CD14-positive monocyte (primary cell): ENCODE measurements around the gene BCOR. TPM values are rescaled to one million over a fixed set of nuclear protein-coding genes. Genes with fewer than 3 reads are reported as not detected.

Source experiments
- DNase-seq, 3 donors: peaks; one replicate each; pipeline ENCODE4 v3.0.0-alpha.2; 2011 to 2022
- H2AFZ ChIP-seq: 2 replicates; pipeline ENCODE4 v1.6.0; 2012; ENCODE audit warnings: mild to moderate bottlenecking, low read depth, low read length, inconsistent platforms; ENCODE audit not compliant: insufficient read depth, poor library complexity, severe bottlenecking
- H3K27ac ChIP-seq, 2 donors: 1 replicate in 1 of 2; 2 replicates in 1 of 2; pipeline ENCODE4 v1.5.1; 2012 to 2013; ENCODE audit warnings: low read length in 2 of 2, control low read depth in 1 of 2, inconsistent platforms in 1 of 2, low read depth in 1 of 2, mild to moderate bottlenecking in 1 of 2
- H3K27me3 ChIP-seq, 2 donors: one replicate each; pipeline versions ENCODE4 v1.6.0 to v1.6.1; 2011 to 2013; ENCODE audit warnings: low read length in 2 of 2; ENCODE audit not compliant: control insufficient read depth in 2 of 2, insufficient read depth in 2 of 2
- H3K36me3 ChIP-seq, 2 donors: replicated peaks in 1 of 2; 1 replicate in 1 of 2; 2 replicates in 1 of 2; pipeline versions ENCODE4 v1.5.1 to v1.6.1; 2012 to 2013; ENCODE audit warnings: low read length in 2 of 2, control low read depth in 1 of 2, inconsistent platforms in 1 of 2, mild to moderate bottlenecking in 1 of 2; ENCODE audit not compliant: insufficient read depth in 2 of 2, control insufficient read depth in 1 of 2
- H3K4me1 ChIP-seq, 2 donors: 1 replicate in 1 of 2; 2 replicates in 1 of 2; pipeline versions ENCODE4 v1.5.1 to v1.6.1; 2012 to 2013; ENCODE audit warnings: low read length in 2 of 2, control low read depth in 1 of 2, inconsistent platforms in 1 of 2, mild to moderate bottlenecking in 1 of 2, moderate library complexity in 1 of 2; ENCODE audit not compliant: insufficient read depth in 2 of 2, control insufficient read depth in 1 of 2
- H3K4me2 ChIP-seq: replicated peaks from 2 replicates; pipeline ENCODE3; 2012; ENCODE audit warnings: low read length, moderate library complexity, mild to moderate bottlenecking; ENCODE audit not compliant: poor library complexity, severe bottlenecking; ENCODE audit errors: extremely low read depth
- H3K4me3 ChIP-seq, 3 experiments: fragments of 200-600 bp in 1 of 3; sonication (generic) in 1 of 3; replicated peaks in 1 of 3; 1 replicate in 2 of 3; 2 replicates in 1 of 3; pipeline ENCODE4 v1.5.1; 2011 to 2013; ENCODE audit warnings: low read length in 3 of 3, mild to moderate bottlenecking in 3 of 3, control low read depth in 2 of 3, low read depth in 2 of 3, inconsistent platforms in 1 of 3, moderate library complexity in 1 of 3
- H3K79me2 ChIP-seq: 2 replicates; pipeline ENCODE4 v1.6.0; 2012; ENCODE audit warnings: mild to moderate bottlenecking, control low read depth, inconsistent platforms, low read length, moderate library complexity; ENCODE audit not compliant: insufficient read depth
- H3K9ac ChIP-seq: 2 replicates; pipeline ENCODE4 v1.6.0; 2017; ENCODE audit warnings: low read length, mild to moderate bottlenecking; ENCODE audit not compliant: insufficient read depth, poor library complexity, severe bottlenecking
- H3K9me3 ChIP-seq, 2 donors: replicated peaks in 1 of 2; 1 replicate in 1 of 2; 2 replicates in 1 of 2; pipeline versions ENCODE4 v1.5.1 to v1.6.1; 2012 to 2013; ENCODE audit warnings: low read length in 2 of 2, control low read depth in 1 of 2; ENCODE audit not compliant: control insufficient read depth in 1 of 2, insufficient read depth in 1 of 2
- H4K20me1 ChIP-seq: 2 replicates; pipeline ENCODE4 v1.6.0; 2012; ENCODE audit warnings: mild to moderate bottlenecking, low read length, control low read depth, moderate library complexity; ENCODE audit not compliant: insufficient read depth
- H3K27ac Mint-ChIP-seq, 7 donors: one replicate each; pipeline ENCODE4 v1.8.0; 2020; ENCODE audit warnings: mild to moderate bottlenecking in 7 of 7, mixed read lengths in 7 of 7, moderate library complexity in 6 of 7, inconsistent platforms in 2 of 7
- H3K27me3 Mint-ChIP-seq, 3 donors: one replicate each; pipeline ENCODE4 v1.8.0; 2021 to 2022; ENCODE audit warnings: low read depth in 3 of 3, mild to moderate bottlenecking in 3 of 3, mixed read lengths in 3 of 3, moderate library complexity in 3 of 3, inconsistent platforms in 1 of 3
- H3K36me3 Mint-ChIP-seq, 2 donors: one replicate each; pipeline ENCODE4 v1.8.0; 2020; ENCODE audit warnings: mixed read lengths in 2 of 2, inconsistent platforms in 1 of 2, mild to moderate bottlenecking in 1 of 2
- H3K4me1 Mint-ChIP-seq: one replicate; pipeline ENCODE4 v1.8.0; 2020; ENCODE audit warnings: mild to moderate bottlenecking, mixed read lengths
- H3K4me3 Mint-ChIP-seq, 2 donors: one replicate each; pipeline ENCODE4 v1.8.0; 2020; ENCODE audit warnings: mild to moderate bottlenecking in 2 of 2, mixed read lengths in 2 of 2, moderate library complexity in 1 of 2
- H3K9me3 Mint-ChIP-seq, 7 donors: one replicate each; pipeline ENCODE4 v1.8.0; 2020 to 2022; ENCODE audit warnings: mixed read lengths in 7 of 7, mild to moderate bottlenecking in 6 of 7, moderate library complexity in 6 of 7, inconsistent platforms in 2 of 7
- WGBS: methylation state at CpG from one replicate; pipeline ENCODE4 v1.1.5; 2013; ENCODE audit warnings: missing lambda C conversion rate; ENCODE audit not compliant: insufficient coverage; 5-methylcytosine and 5-hydroxymethylcytosine counted together
- intact Hi-C, 2 donors: fragments of 100-400 bp; cut with micrococcal nuclease; formaldehyde crosslinking; loops; one replicate each; pipeline versions ENCODE4 v1.15.0 to v1.15.1; 2023
- polyA plus RNA-seq, 3 donors: library from polyadenylated mRNA; depleted of rRNA in 1 of 3; unstranded in 2 of 3; stranded (reverse) in 1 of 3; fragments of 300-500 nt in 2 of 3; fragments of >200 nt in 1 of 3; fragmentation: Illumina TruSeq in 2 of 3; gene quantifications; 1 replicate in 2 of 3; 2 replicates in 1 of 3; pipeline ENCODE4 v1.2.3, GENCODE V29; 2012 to 2021
- TF ChIP-seq, protein P1 (sequence below): fragments of 200-600 bp; IDR thresholded peaks from one replicate; pipeline ENCODE4 v1.8.0; 2022; ENCODE audit warnings: antibody characterized with exemption, mild to moderate bottlenecking

BCOR gene
- polyA plus RNA-seq, 3 donors, result 1.1 to 8.2 (median 2.6) TPM

DNA sequence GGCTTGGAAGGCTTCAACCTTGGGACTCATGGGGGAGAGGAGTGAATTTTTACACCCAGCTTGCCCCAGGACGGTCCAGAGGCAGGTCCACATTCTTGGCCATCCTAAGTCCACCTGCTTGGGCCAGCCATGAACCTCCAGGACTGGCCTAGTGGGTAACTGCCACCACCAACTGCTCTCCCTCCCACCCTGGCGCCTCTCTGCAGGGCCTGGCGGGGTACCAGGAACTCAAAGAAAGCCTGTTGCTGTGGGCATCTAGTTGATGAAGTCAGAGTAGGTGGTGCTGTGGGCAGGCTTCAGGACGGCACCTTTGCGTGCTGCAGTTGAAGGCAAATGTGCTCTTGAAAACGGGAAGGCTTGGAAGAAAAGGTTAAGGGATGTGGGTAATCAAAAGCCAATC lies 12.0 kb downstream of the BCOR start:
- Mint-ChIP-seq H3K4me1 (peaks cover 47% of the 10 kb centered on the region), H3K4me3 (no peak overlapping the region), H3K27ac (no peak overlapping the region), H3K36me3 (peaks cover 7 to 8% of the 10 kb centered on the region in 2 donors), H3K27me3 (peaks cover 5 to 67% (median 23%) of the 10 kb centered on the region in 3 donors), H3K9me3 (peaks cover 0 to 16% (median under 1%) of the 10 kb centered on the region in 7 donors)
- peaks cover 0 to 3% of the 10 kb centered on the region in 2 donors for H3K36me3 ChIP-seq
- H4K20me1 ChIP-seq, result peaks cover 100% of the 10 kb centered on the region
- H3K4me3 ChIP-seq, result no peak overlapping the region
- H3K4me2 ChIP-seq, result no peak overlapping the region
- no peaks in the 10 kb centered on the region for H3K9me3 ChIP-seq
- no peak overlapping the region for H2AFZ ChIP-seq
- intact Hi-C loops, result loop anchor here in 1 of 2 donors (10.0 kb wide), 1 partner anchor 71 kb away; no protein-coding TSS in a partner anchor
- peaks cover 27 to 35% of the 10 kb centered on the region in 2 donors for H3K4me1 ChIP-seq
- peaks cover 98% of the 10 kb centered on the region for H3K79me2 ChIP-seq
- peaks cover 7% of the 10 kb centered on the region in 2 donors for H3K27me3 ChIP-seq
- no peak for DNase-seq
- no peak overlapping the region for H3K27ac ChIP-seq
- TF ChIP-seq, protein P1, sequence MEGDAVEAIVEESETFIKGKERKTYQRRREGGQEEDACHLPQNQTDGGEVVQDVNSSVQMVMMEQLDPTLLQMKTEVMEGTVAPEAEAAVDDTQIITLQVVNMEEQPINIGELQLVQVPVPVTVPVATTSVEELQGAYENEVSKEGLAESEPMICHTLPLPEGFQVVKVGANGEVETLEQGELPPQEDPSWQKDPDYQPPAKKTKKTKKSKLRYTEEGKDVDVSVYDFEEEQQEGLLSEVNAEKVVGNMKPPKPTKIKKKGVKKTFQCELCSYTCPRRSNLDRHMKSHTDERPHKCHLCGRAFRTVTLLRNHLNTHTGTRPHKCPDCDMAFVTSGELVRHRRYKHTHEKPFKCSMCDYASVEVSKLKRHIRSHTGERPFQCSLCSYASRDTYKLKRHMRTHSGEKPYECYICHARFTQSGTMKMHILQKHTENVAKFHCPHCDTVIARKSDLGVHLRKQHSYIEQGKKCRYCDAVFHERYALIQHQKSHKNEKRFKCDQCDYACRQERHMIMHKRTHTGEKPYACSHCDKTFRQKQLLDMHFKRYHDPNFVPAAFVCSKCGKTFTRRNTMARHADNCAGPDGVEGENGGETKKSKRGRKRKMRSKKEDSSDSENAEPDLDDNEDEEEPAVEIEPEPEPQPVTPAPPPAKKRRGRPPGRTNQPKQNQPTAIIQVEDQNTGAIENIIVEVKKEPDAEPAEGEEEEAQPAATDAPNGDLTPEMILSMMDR, result no peak
- H3K9ac ChIP-seq, result no peak overlapping the region
- no CpG with 5 or more reads among the region's 6 CpGs for WGBS

DNA sequence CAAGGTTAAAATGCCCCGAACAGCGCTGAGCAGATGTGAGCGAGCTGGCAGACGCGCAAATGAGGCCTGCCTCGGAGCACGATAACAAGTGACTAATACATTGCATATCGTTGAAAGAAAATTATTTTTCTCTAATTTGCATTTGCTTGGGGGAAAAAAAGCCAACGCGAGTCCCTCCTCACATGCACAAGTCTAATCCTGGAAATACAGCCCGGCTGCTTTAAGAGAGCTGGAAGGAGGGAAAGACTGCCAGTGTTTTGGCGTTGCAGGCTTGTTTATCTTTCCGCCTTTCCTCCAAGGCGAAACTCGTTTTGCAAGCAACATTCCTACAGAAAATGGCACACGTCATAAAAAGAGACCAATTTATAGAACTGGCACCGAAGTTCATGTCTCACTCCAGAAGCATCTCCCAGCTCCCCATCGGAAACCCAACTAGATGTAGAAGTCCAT lies 12.6 kb downstream of the BCOR start:
- Histone ChIP-seq H2AFZ (no peak overlapping the region), H3K79me2 (peaks cover 97% of the 10 kb centered on the region), H3K9me3 (no peaks in the 10 kb centered on the region), H4K20me1 (peaks cover 100% of the 10 kb centered on the region), H3K4me3 (no peak overlapping the region), H3K4me1 (peaks cover 22 to 29% of the 10 kb centered on the region in 2 donors), H3K27ac (no peak overlapping the region), H3K27me3 (peaks cover 7% of the 10 kb centered on the region in 2 donors), H3K4me2 (no peak overlapping the region), H3K9ac (no peak overlapping the region), H3K36me3 (peaks cover 0 to 3% of the 10 kb centered on the region in 2 donors)
- no peak overlapping the region for H3K27ac Mint-ChIP-seq
- DNase-seq, result no peak
- peaks cover 47% of the 10 kb centered on the region for H3K4me1 Mint-ChIP-seq
- TF ChIP-seq, protein P1, result no peak
- peaks cover 5 to 68% (median 21%) of the 10 kb centered on the region in 3 donors for H3K27me3 Mint-ChIP-seq
- intact Hi-C loops, result loop anchor here in 1 of 2 donors (10.0 kb wide), 1 partner anchor 70 kb away; no protein-coding TSS in a partner anchor
- H3K9me3 Mint-ChIP-seq, result peaks cover 0 to 12% (median 0%) of the 10 kb centered on the region in 7 donors
- 92% methylated on average over 4 of the region's 18 CpGs for WGBS
- peaks cover 8 to 10% of the 10 kb centered on the region in 2 donors for H3K36me3 Mint-ChIP-seq
- no peak overlapping the region for H3K4me3 Mint-ChIP-seq
